HCT116 (cell line): ENCODE results near the gene CUBN. TPM values are rescaled to one million over a fixed set of nuclear protein-coding genes. Genes with fewer than 3 reads are reported as not detected.

Source experiments
- ATAC-seq: fragments of 200-7000 bp; cut with Tn5 transposase; 2 replicates; pipeline ENCODE4 v1.9.1; 2020; ENCODE audit warnings: mild to moderate bottlenecking, moderate library complexity
- BruUV-seq: library from RNA; stranded (reverse); fragments of 400-500 nt; replicated peaks from 2 replicates; lab custom pipeline; 2021; lab: Mats Ljungman, UMichigan
- CTCF ChIA-PET: fragments of 300-600 bp; sonication (Branson Sonifier 250); formaldehyde crosslinking; loops from one replicate; lab custom pipeline; 2021; ENCODE audit warnings: antibody characterized with exemption; lab: Charles Lee
- POLR2A ChIA-PET: fragments of 300-600, 350-600 bp; sonication (Branson Sonifier 250); formaldehyde crosslinking; loops from one replicate; lab custom pipeline; 2021; ENCODE audit warnings: antibody characterized with exemption; lab: Charles Lee
- RAD21 ChIA-PET, 2 experiments: fragments of 300-600 bp; sonication (Branson Sonifier 250); formaldehyde crosslinking; loops; one replicate each; lab custom pipeline; 2023; ENCODE audit warnings: low total read pairs in 2 of 2; ENCODE audit not compliant: uncharacterized antibody in 2 of 2, unreplicated experiment in 2 of 2, low non-redundant PET in 1 of 2; lab: Charles Lee
- DNase-seq: peaks from one replicate; pipeline ENCODE4 v3.0.0-alpha.2; 2010; ENCODE audit warnings: low read depth, low spot score
- H2AFZ ChIP-seq: fragments of 200-600 bp; shearing (Covaris generic), sonication (generic); 2 replicates; pipeline ENCODE4 v1.6.1; 2017; ENCODE audit warnings: low read depth, mixed run types, mixed read lengths, antibody characterized with exemption, low read length; ENCODE audit not compliant: poor library complexity, severe bottlenecking
- H3K27ac ChIP-seq: 2 replicates; pipeline ENCODE4 v1.5.1; 2012; ENCODE audit warnings: low read depth, low read length
- H3K27me3 ChIP-seq: fragments of 200-600 bp; sonication (generic); 2 replicates; pipeline ENCODE4 v1.6.1; 2016; ENCODE audit warnings: mixed run types, low read length, mixed read lengths; ENCODE audit not compliant: insufficient read depth
- H3K36me3 ChIP-seq, 2 experiments: fragments of 200-500 bp in 1 of 2; fragments of 200-600 bp in 1 of 2; sonication (Bioruptor generic) in 1 of 2; sonication (generic) in 1 of 2; 2 replicates each; pipeline versions ENCODE4 v1.5.1 to v1.6.1; 2014 to 2016; ENCODE audit warnings: low read length in 2 of 2, inconsistent platforms in 1 of 2, mixed read lengths in 1 of 2, mixed run types in 1 of 2; ENCODE audit not compliant: insufficient read depth in 2 of 2, control insufficient read depth in 1 of 2
- H3K4me1 ChIP-seq, 2 experiments: fragments of 200-600 bp in 1 of 2; sonication (generic) in 1 of 2; 2 replicates each; pipeline versions ENCODE4 v1.5.1 to v1.6.1; 2012 to 2017; ENCODE audit warnings: low read length in 2 of 2, inconsistent platforms in 1 of 2, mild to moderate bottlenecking in 1 of 2, mixed read lengths in 1 of 2, mixed run types in 1 of 2, moderate library complexity in 1 of 2; ENCODE audit not compliant: insufficient read depth in 2 of 2, control insufficient read depth in 1 of 2
- H3K4me2 ChIP-seq: fragments of 200-600 bp; sonication (generic); 2 replicates; pipeline ENCODE4 v1.6.1; 2017; ENCODE audit warnings: mixed run types, low read length, mixed read lengths
- H3K4me3 ChIP-seq, 2 experiments: fragments of 200-600 bp in 1 of 2; sonication (generic) in 1 of 2; replicated peaks in 1 of 2; 2 replicates each; pipeline ENCODE4 v1.5.1; 2011 to 2016; ENCODE audit warnings: low read length in 2 of 2, control low read depth in 1 of 2, low read depth in 1 of 2, mild to moderate bottlenecking in 1 of 2, mixed read lengths in 1 of 2, mixed run types in 1 of 2
- H3K79me2 ChIP-seq: fragments of 200-600 bp; sonication (generic); 2 replicates; pipeline ENCODE4 v1.6.1; 2017; ENCODE audit warnings: mild to moderate bottlenecking, mixed run types, low read length, moderate library complexity, mixed read lengths; ENCODE audit not compliant: insufficient read depth
- H3K9ac ChIP-seq: fragments of 200-600 bp; sonication (generic); 2 replicates; pipeline ENCODE4 v1.6.1; 2016; ENCODE audit warnings: low read length, mixed read lengths
- H3K9me2 ChIP-seq: fragments of 200-600 bp; sonication (generic), shearing (Covaris generic); 2 replicates; pipeline ENCODE4 v1.6.1; 2017; ENCODE audit warnings: mixed run types, mild to moderate bottlenecking, moderate library complexity; ENCODE audit not compliant: insufficient read depth
- H3K9me3 ChIP-seq, 2 experiments: fragments of 200-500 bp in 1 of 2; fragments of 200-600 bp in 1 of 2; sonication (Bioruptor generic) in 1 of 2; sonication (generic) in 1 of 2; 2 replicates each; pipeline ENCODE4 v1.6.1; 2014 to 2017; ENCODE audit warnings: low read length in 2 of 2, mixed read lengths in 2 of 2, inconsistent platforms in 1 of 2, low read depth in 1 of 2, mild to moderate bottlenecking in 1 of 2, mixed run types in 1 of 2, moderate library complexity in 1 of 2; ENCODE audit not compliant: control insufficient read depth in 1 of 2, insufficient read depth in 1 of 2
- H4K20me1 ChIP-seq: fragments of 200-600 bp; sonication (generic), shearing (Covaris generic); 2 replicates; pipeline ENCODE4 v1.6.1; 2017; ENCODE audit warnings: mixed run types, mild to moderate bottlenecking, moderate library complexity; ENCODE audit not compliant: insufficient read depth
- ATF3 ChIP-seq: IDR thresholded peaks from 2 replicates; pipeline ENCODE4 v1.6.1; 2012
- CEBPB ChIP-seq: IDR thresholded peaks from 2 replicates; pipeline ENCODE4 v1.6.1; 2012; ENCODE audit warnings: low read depth
- CTCF ChIP-seq, 3 experiments: fragments of 200-600 bp in 1 of 3; sonication (generic) in 1 of 3; IDR thresholded peaks in 2 of 3; conservative IDR thresholded peaks in 1 of 3; 2 replicates each; pipeline ENCODE4 v1.5.1; 2012 to 2017; ENCODE audit warnings: low read depth in 2 of 3, low read length in 2 of 3, antibody characterized with exemption in 1 of 3, borderline replicate concordance in 1 of 3, control low read depth in 1 of 3, mild to moderate bottlenecking in 1 of 3, mixed read lengths in 1 of 3, mixed run types in 1 of 3, moderate library complexity in 1 of 3; ENCODE audit not compliant: insufficient read depth in 1 of 3
- EGR1 ChIP-seq: IDR thresholded peaks from 2 replicates; pipeline ENCODE4 v1.6.1; 2012; ENCODE audit warnings: low read depth
- ELF1 ChIP-seq: IDR thresholded peaks from 2 replicates; pipeline ENCODE4 v1.6.1; 2012; ENCODE audit warnings: low read depth, borderline replicate concordance
- EZH2 ChIP-seq: fragments of 200-600 bp; sonication (generic); IDR thresholded peaks from 2 replicates; pipeline ENCODE4 v1.6.1; 2017; ENCODE audit warnings: antibody characterized with exemption, mixed run types
- EZH2phosphoT487 ChIP-seq: fragments of 200-600 bp; IDR thresholded peaks from 2 replicates; pipeline ENCODE4 v1.6.1; 2018; ENCODE audit warnings: antibody characterized with exemption, borderline replicate concordance
- FOSL1 ChIP-seq: IDR thresholded peaks from 2 replicates; pipeline ENCODE4 v1.6.1; 2012; ENCODE audit warnings: low read depth
- JUND ChIP-seq: IDR thresholded peaks from 2 replicates; pipeline ENCODE4 v1.6.1; 2012
- MAX ChIP-seq: IDR thresholded peaks from 2 replicates; pipeline ENCODE4 v1.6.1; 2012
- POLR2A ChIP-seq: IDR thresholded peaks from 2 replicates; pipeline ENCODE4 v1.7.0; 2011; ENCODE audit warnings: borderline replicate concordance; ENCODE audit not compliant: insufficient read depth, insufficient read length; ENCODE audit errors: extremely low read depth
- POLR2AphosphoS5 ChIP-seq: IDR thresholded peaks from 2 replicates; pipeline ENCODE4 v1.6.1; 2011; ENCODE audit warnings: mild to moderate bottlenecking, low read depth, low read length, moderate library complexity
- RAD21 ChIP-seq: IDR thresholded peaks from 2 replicates; pipeline ENCODE4 v1.6.1; 2012; ENCODE audit warnings: low read depth, mild to moderate bottlenecking
- REST ChIP-seq: IDR thresholded peaks from 2 replicates; pipeline ENCODE4 v1.6.1; 2012; ENCODE audit warnings: low read depth
- SP1 ChIP-seq: IDR thresholded peaks from 2 replicates; pipeline ENCODE4 v1.6.1; 2012; ENCODE audit warnings: low read depth
- SRF ChIP-seq: IDR thresholded peaks from 2 replicates; pipeline ENCODE4 v1.6.1; 2012; ENCODE audit warnings: low read depth
- TCF7L2 ChIP-seq: IDR thresholded peaks from 2 replicates; pipeline ENCODE4 v1.7.0; 2011; ENCODE audit warnings: borderline replicate concordance, inconsistent platforms; ENCODE audit not compliant: insufficient read depth, insufficient read length; ENCODE audit errors: extremely low read depth
- YY1 ChIP-seq: IDR thresholded peaks from 2 replicates; pipeline ENCODE4 v1.6.1; 2011; ENCODE audit warnings: low read length, low read depth, moderate library complexity, mild to moderate bottlenecking; ENCODE audit not compliant: insufficient replicate concordance; ENCODE audit errors: extremely low read depth
- ZBTB33 ChIP-seq: IDR thresholded peaks from 2 replicates; pipeline ENCODE4 v1.6.1; 2011; ENCODE audit warnings: mild to moderate bottlenecking, low read length, moderate library complexity; ENCODE audit not compliant: insufficient replicate concordance; ENCODE audit errors: extremely low read depth
- ZFX ChIP-seq: fragments of 450-650 bp; IDR thresholded peaks from 2 replicates; pipeline ENCODE4 v1.6.1; 2017
- ZNF274 ChIP-seq: fragments of 200-500 bp; sonication (Bioruptor generic); IDR thresholded peaks from 2 replicates; pipeline ENCODE4 v1.6.1; 2014; ENCODE audit warnings: mild to moderate bottlenecking, low read depth, low read length, inconsistent platforms
- intact Hi-C: fragments of 100-400 bp; cut with micrococcal nuclease; formaldehyde crosslinking; loops from 2 replicates; pipeline ENCODE4 v1.10.0; 2022
- total RNA-seq: library from RNA; stranded (reverse); gene quantifications from one replicate; pipeline ENCODE4 v1.2.1, GENCODE V29; 2021; ENCODE audit not compliant: unreplicated experiment

CUBN gene
- total RNA-seq, 1 experiment from 2014 or later, result 1.2 TPM

- Histone ChIP-seq H3K36me3 (no peaks in the 10 kb centered on the region), H3K9me2 (no peaks in the 10 kb centered on the region), H3K27me3 (no peaks in the 10 kb centered on the region), H3K9me3 (no peaks in the 10 kb centered on the region), H3K4me2 (no peak overlapping the region), H4K20me1 (no peaks in the 10 kb centered on the region), H3K4me3 (no peak overlapping the region), H2AFZ (peak overlapping the region; percentile 48), H3K79me2 (no peaks in the 10 kb centered on the region), H3K27ac (no peak overlapping the region), H3K4me1 (no peaks in the 10 kb centered on the region), H3K9ac (no peak overlapping the region)
- ChIA-PET RAD21 (interaction anchor here in 1 of 2 experiments (0.6 kb wide), 1 partner anchor 298 kb away, joined by 3 read pairs; no protein-coding TSS in a partner anchor), CTCF (interaction anchor here (0.6 to 2.0 kb wide), 5 partner anchors 9 to 404 kb away, joined by 3 to 6 read pairs (median 3); no protein-coding TSS in a partner anchor), POLR2A (interaction anchor here (0.8 kb wide), 1 partner anchor 39 kb away, joined by 3 read pairs; no protein-coding TSS in a partner anchor)
- BruUV-seq, result no TSS peak
- intact Hi-C loops, result no loop called here
- DNase-seq, result peak; percentile 15
- peak; percentile 40; the same call in 1 of the 2 replicates for ATAC-seq
- no peak for TF ChIP-seq CEBPB
- no peak for TF ChIP-seq FOSL1
- TF ChIP-seq JUND, result no peak
- no peak for TF ChIP-seq ATF3
- no peak for TF ChIP-seq EZH2phosphoT487
- TF ChIP-seq TCF7L2, result no peak
- TF ChIP-seq YY1, result peak; percentile 26
- no peak for TF ChIP-seq ZNF274
- TF ChIP-seq RAD21, result peak; percentile 79
- no peak for TF ChIP-seq REST
- no peak for TF ChIP-seq SRF
- TF ChIP-seq POLR2AphosphoS5, result no peak
- peak; percentile 33 to 46 (median 38); a peak in 4 of 6 replicates for TF ChIP-seq CTCF (IDR thresholded peaks at IDR 0.05 in 2 of 3, conservative IDR thresholded peaks at IDR 0.05 in 1 of 3; ENCODE audit: borderline replicate concordance in 1 of 3, insufficient read depth in 1 of 3, low read depth in 2 of 3, low read length in 2 of 3)
- no peak for TF ChIP-seq SP1
- TF ChIP-seq ZBTB33, result no peak
- no peak for TF ChIP-seq EGR1
- TF ChIP-seq EZH2, result no peak
- no peak for TF ChIP-seq ZFX
- TF ChIP-seq POLR2A, result no peak
- TF ChIP-seq MAX, result no peak
- no peak for TF ChIP-seq ELF1
Observed at GRCh38 chr10:16853201-16853600, 276.4 kb downstream of the CUBN start.
